Ishikawa (cell line): ENCODE results near the gene FAM83F.

Experiments
- EGR1 ChIP-seq: IDR thresholded peaks from 2 replicates; pipeline ENCODE4 v1.6.1; 2012
- EP300 ChIP-seq: IDR thresholded peaks from 2 replicates; pipeline ENCODE4 v1.6.1; 2012; ENCODE audit warnings: borderline replicate concordance
- TEAD4 ChIP-seq: IDR thresholded peaks from 2 replicates; pipeline ENCODE4 v1.6.1; 2012

DNA sequence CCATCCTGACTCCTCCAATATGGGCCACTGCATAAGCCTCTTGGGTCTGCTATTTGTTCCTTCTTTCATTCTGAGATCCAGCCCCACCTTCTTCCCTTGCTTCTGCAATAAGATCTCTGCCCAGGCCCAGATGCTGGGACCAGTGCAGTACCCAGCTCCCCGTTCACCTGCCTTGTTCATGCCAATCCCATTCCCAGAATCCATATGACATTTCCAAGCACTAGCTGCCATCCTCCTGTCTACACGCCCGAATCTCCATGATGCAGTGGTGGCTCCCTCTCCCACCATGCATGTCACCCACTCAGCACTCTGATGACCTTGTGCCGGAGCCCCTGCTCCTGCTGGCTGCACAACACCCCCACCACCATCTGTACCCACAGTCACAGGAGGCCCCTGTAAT is 11.4 kb upstream of the FAM83F start:
- TF ChIP-seq EP300 = no peak
- no peak for TF ChIP-seq EGR1
- no peak for TF ChIP-seq TEAD4
